NCI-H748 treated with DMSO at 0.1 percent for 48 hours (cell line): ENCODE measurements around the gene ABCC9.

Source experiments
- DNase-seq: peaks from one replicate; lab custom pipeline; 2025; lab: John Stamatoyannopoulos, UW

ABCC9 gene

GRCh38 chr12:21773806-21774205 is 167.4 kb downstream of the ABCC9 start:
- no peak for DNase-seq

- no peak for DNase-seq
Observed at GRCh38 chr12:21773263-21773741, 167.9 kb downstream of the ABCC9 start.

- DNase-seq, result no peak
Observed at GRCh38 chr12:21771311-21771710, 169.9 kb downstream of the ABCC9 start.

GRCh38 chr12:21769307-21769706 is 171.9 kb downstream of the ABCC9 start:
- DNase-seq, result no peak

GRCh38 chr12:21766403-21766802 is 174.8 kb downstream of the ABCC9 start:
- DNase-seq, result no peak

- no peak for DNase-seq
Observed at GRCh38 chr12:21764950-21765349, 176.3 kb downstream of the ABCC9 start.

GRCh38 chr12:21764065-21764464 is 177.2 kb downstream of the ABCC9 start:
- no peak for DNase-seq

GRCh38 chr12:21763531-21763930 is 177.7 kb downstream of the ABCC9 start:
- no peak for DNase-seq

GRCh38 chr12:21759737-21760136 is 181.5 kb downstream of the ABCC9 start:
- no peak for DNase-seq

- no peak for DNase-seq
Observed at GRCh38 chr12:21757735-21758134, 183.5 kb downstream of the ABCC9 start.

GRCh38 chr12:21756699-21757098 is 184.5 kb downstream of the ABCC9 start:
- DNase-seq, result no peak

- no peak for DNase-seq
Observed at GRCh38 chr12:21751517-21751916, 189.7 kb downstream of the ABCC9 start.
